OCI-M1 (cell line): ENCODE measurements around the gene ARL4A.
A peak's percentile ranks its signal among the peaks of the same experiment; 100 is the strongest.
"Not testable (repeated sequence)": the region's sequence is repeated elsewhere in the genome, so short reads cannot be mapped to it uniquely, and the experiment has no call there.

Experiments used
- DNase-seq: peaks from one replicate; lab custom pipeline; 2025; lab: John Stamatoyannopoulos, UW

ARL4A gene

GRCh38 chr7:12670000-12670729, 17.3 kb upstream of the ARL4A start:
- no peak for DNase-seq

GRCh38 chr7:12670743-12671520, 16.5 kb upstream of the ARL4A start:
- DNase-seq, result peak; percentile 39

- not testable (repeated sequence) for DNase-seq
These were observed 14.0 kb upstream of the ARL4A start for GRCh38 chr7:12673436-12673835.

GRCh38 chr7:12674053-12674452, 13.4 kb upstream of the ARL4A start:
- no peak for DNase-seq

- peak; percentile 87 for DNase-seq
These were observed 12.6 kb upstream of the ARL4A start for GRCh38 chr7:12674861-12675260.

- peak; percentile 40 for DNase-seq
These were observed 3.5 kb upstream of the ARL4A start for GRCh38 chr7:12683678-12684585.

GRCh38 chr7:12684733-12685132, 2.7 kb upstream of the ARL4A start:
- DNase-seq, result no peak

- no peak for DNase-seq
These were observed 1.9 kb upstream of the ARL4A start for GRCh38 chr7:12685550-12685949.

GRCh38 chr7:12686234-12686890, 1.1 kb upstream of the ARL4A start:
- DNase-seq, result peak; percentile 93

GRCh38 chr7:12687718-12688171, 312 bp downstream of the ARL4A start:
- DNase-seq, result no peak

- DNase-seq, result peak; percentile 7
These were observed 1.2 kb downstream of the ARL4A start for GRCh38 chr7:12688485-12689170.

GRCh38 chr7:12689451-12689850, 2.0 kb downstream of the ARL4A start:
- no peak for DNase-seq

GRCh38 chr7:12690041-12690878, 2.8 kb downstream of the ARL4A start:
- DNase-seq, result peak; percentile 24

GRCh38 chr7:12691388-12691787, 4.0 kb downstream of the ARL4A start:
- not testable (repeated sequence) for DNase-seq

- DNase-seq, result peak; percentile 10
These were observed 4.6 kb downstream of the ARL4A start for GRCh38 chr7:12692035-12692434.

GRCh38 chr7:12692479-12693259, 5.2 kb downstream of the ARL4A start:
- DNase-seq, result no peak

GRCh38 chr7:12694817-12695216, 7.4 kb downstream of the ARL4A start:
- no peak for DNase-seq

- DNase-seq, result no peak
These were observed 8.5 kb downstream of the ARL4A start for GRCh38 chr7:12695965-12696364.

GRCh38 chr7:12699299-12699698, 11.9 kb downstream of the ARL4A start:
- DNase-seq, result no peak
